Stomach smooth muscle (tissue), 2 donors: ENCODE measurements around the gene AP1M1.

Experiments used
- H3K27ac ChIP-seq: one replicate; pipeline ENCODE4 v1.7.0; 2013; ENCODE audit warnings: mild to moderate bottlenecking, low read length, inconsistent platforms
- H3K27me3 ChIP-seq, 2 donors: one replicate each; pipeline ENCODE4 v1.7.0; 2013; ENCODE audit warnings: low read length in 2 of 2; ENCODE audit not compliant: insufficient read depth in 2 of 2, control insufficient read depth in 1 of 2
- H3K36me3 ChIP-seq, 2 donors: one replicate each; pipeline ENCODE4 v1.7.0; 2013; ENCODE audit warnings: low read length in 2 of 2; ENCODE audit not compliant: control insufficient read depth in 2 of 2, insufficient read depth in 2 of 2
- H3K4me1 ChIP-seq: one replicate; pipeline ENCODE4 v1.7.0; 2013; ENCODE audit warnings: low read length; ENCODE audit not compliant: control insufficient read depth, insufficient read depth
- H3K4me3 ChIP-seq, 2 donors: one replicate each; pipeline ENCODE4 v1.7.0; 2013; ENCODE audit warnings: low read length in 2 of 2
- H3K9ac ChIP-seq, 2 donors: one replicate each; pipeline ENCODE4 v1.7.0; 2013; ENCODE audit warnings: low read length in 2 of 2, mild to moderate bottlenecking in 1 of 2
- H3K9me3 ChIP-seq, 2 donors: one replicate each; pipeline ENCODE4 v1.7.0; 2013; ENCODE audit warnings: low read length in 2 of 2; ENCODE audit not compliant: control insufficient read depth in 2 of 2
- donor health status: healthy.
- donor health status: Pancreatic carcinoma.

Gene AP1M1

GRCh38 chr19:16233081-16233776, 35.5 kb downstream of the AP1M1 start:
- no peaks in the 10 kb centered on the region for H3K9me3 ChIP-seq
- H3K36me3 ChIP-seq = peaks cover 24 to 53% of the 10 kb centered on the region in 2 donors
- no peak overlapping the region for H3K4me3 ChIP-seq
- no peak overlapping the region for H3K9ac ChIP-seq
- H3K27me3 ChIP-seq = no peaks in the 10 kb centered on the region
- H3K27ac ChIP-seq = no peak overlapping the region
- H3K4me1 ChIP-seq = no peaks in the 10 kb centered on the region

- Histone ChIP-seq H3K4me1 (no peaks in the 10 kb centered on the region), H3K9ac (no peak overlapping the region), H3K9me3 (no peaks in the 10 kb centered on the region), H3K4me3 (no peak overlapping the region), H3K27me3 (no peaks in the 10 kb centered on the region), H3K27ac (no peak overlapping the region), H3K36me3 (peaks cover 17 to 46% of the 10 kb centered on the region in 2 donors)
Measured at GRCh38 chr19:16233836-16234551, 36.3 kb downstream of the AP1M1 start.

GRCh38 chr19:16234552-16235445, 37.1 kb downstream of the AP1M1 start:
- peaks cover 11 to 39% of the 10 kb centered on the region in 2 donors for H3K36me3 ChIP-seq
- H3K4me1 ChIP-seq = no peaks in the 10 kb centered on the region
- no peak overlapping the region for H3K27ac ChIP-seq
- no peaks in the 10 kb centered on the region for H3K9me3 ChIP-seq
- H3K9ac ChIP-seq = no peak overlapping the region
- H3K27me3 ChIP-seq = no peaks in the 10 kb centered on the region
- no peak overlapping the region for H3K4me3 ChIP-seq

GRCh38 chr19:16235811-16236652, 38.3 kb downstream of the AP1M1 start:
- Histone ChIP-seq H3K4me3 (no peak overlapping the region), H3K27me3 (no peaks in the 10 kb centered on the region), H3K36me3 (peaks cover 7 to 35% of the 10 kb centered on the region in 2 donors), H3K4me1 (no peaks in the 10 kb centered on the region), H3K9me3 (no peaks in the 10 kb centered on the region), H3K9ac (no peak overlapping the region), H3K27ac (no peak overlapping the region)

GRCh38 chr19:16244091-16244490, 46.4 kb downstream of the AP1M1 start:
- no peak overlapping the region for H3K27ac ChIP-seq
- peaks cover 2% of the 10 kb centered on the region for H3K4me1 ChIP-seq
- no peak overlapping the region for H3K4me3 ChIP-seq
- no peaks in the 10 kb centered on the region for H3K27me3 ChIP-seq
- no peak overlapping the region for H3K9ac ChIP-seq
- H3K36me3 ChIP-seq = no peaks in the 10 kb centered on the region
- H3K9me3 ChIP-seq = no peaks in the 10 kb centered on the region

- Histone ChIP-seq H3K9ac (no peak overlapping the region), H3K27me3 (no peaks in the 10 kb centered on the region), H3K4me1 (peaks cover 2% of the 10 kb centered on the region), H3K4me3 (no peak overlapping the region), H3K27ac (no peak overlapping the region), H3K9me3 (no peaks in the 10 kb centered on the region), H3K36me3 (no peaks in the 10 kb centered on the region)
Measured at GRCh38 chr19:16247353-16248182, 49.9 kb downstream of the AP1M1 start.

- H3K27ac ChIP-seq = no peak overlapping the region
- no peak overlapping the region for H3K9ac ChIP-seq
- no peaks in the 10 kb centered on the region for H3K36me3 ChIP-seq
- no peaks in the 10 kb centered on the region for H3K27me3 ChIP-seq
- H3K4me3 ChIP-seq = no peak overlapping the region
- peaks cover 2% of the 10 kb centered on the region for H3K4me1 ChIP-seq
- no peaks in the 10 kb centered on the region for H3K9me3 ChIP-seq
Measured at GRCh38 chr19:16248380-16249023, 50.8 kb downstream of the AP1M1 start.

- Histone ChIP-seq H3K4me3 (no peak overlapping the region), H3K9ac (no peak overlapping the region), H3K36me3 (no peaks in the 10 kb centered on the region), H3K4me1 (peaks cover 2% of the 10 kb centered on the region), H3K27me3 (no peaks in the 10 kb centered on the region), H3K27ac (no peak overlapping the region), H3K9me3 (no peaks in the 10 kb centered on the region)
Measured at GRCh38 chr19:16249826-16250404, 52.2 kb downstream of the AP1M1 start.
